Smooth muscle cell (in vitro differentiated cells): ENCODE data around the gene GRK2. TPM values are rescaled to one million over a fixed set of nuclear protein-coding genes. Genes with fewer than 3 reads are reported as not detected.
"Not testable (repeated sequence)": the region's sequence is repeated elsewhere in the genome, so short reads cannot be mapped to it uniquely, and the experiment has no call there.

ENCODE experiments used
- DNase-seq: peaks from one replicate; lab custom pipeline; 2025; ENCODE audit not compliant: unreplicated experiment; lab: John Stamatoyannopoulos, UW
- H2AFZ ChIP-seq: fragments of 200-600 bp; sonication (generic); 2 replicates; pipeline ENCODE4 v1.6.0; 2016; ENCODE audit warnings: antibody characterized with exemption, low read depth, mild to moderate bottlenecking
- H3F3A ChIP-seq: fragments of 200-600 bp; sonication (generic); 2 replicates; pipeline ENCODE4 v1.6.0; 2017; ENCODE audit warnings: antibody characterized with exemption, low read depth
- H3K27ac ChIP-seq: fragments of 200-600 bp; sonication (generic); 2 replicates; pipeline ENCODE4 v1.5.1; 2016; ENCODE audit warnings: low read depth, mild to moderate bottlenecking
- H3K27me3 ChIP-seq: fragments of 200-600 bp; sonication (generic); 2 replicates; pipeline ENCODE4 v1.6.1; 2016; ENCODE audit warnings: low read depth, mild to moderate bottlenecking
- H3K36me3 ChIP-seq: fragments of 200-600 bp; sonication (generic); 2 replicates; pipeline ENCODE4 v1.5.1; 2016; ENCODE audit warnings: low read depth
- H3K4me1 ChIP-seq: fragments of 200-600 bp; sonication (generic); 2 replicates; pipeline ENCODE4 v1.5.1; 2016; ENCODE audit warnings: low read depth
- H3K4me2 ChIP-seq: fragments of 200-600 bp; sonication (generic); 2 replicates; pipeline ENCODE4 v1.6.0; 2016; ENCODE audit warnings: mild to moderate bottlenecking
- H3K4me3 ChIP-seq: fragments of 200-600 bp; sonication (generic); 2 replicates; pipeline ENCODE4 v1.5.1; 2016; ENCODE audit warnings: mild to moderate bottlenecking
- H3K79me2 ChIP-seq: fragments of 200-600 bp; sonication (generic); 2 replicates; pipeline ENCODE4 v1.6.0; 2016; ENCODE audit warnings: low read depth, mild to moderate bottlenecking
- H3K9ac ChIP-seq: fragments of 200-600 bp; sonication (generic); 2 replicates; pipeline ENCODE4 v1.6.0; 2016; ENCODE audit warnings: low read depth
- H3K9me3 ChIP-seq: fragments of 200-600 bp; sonication (generic); replicated peaks from 2 replicates; pipeline ENCODE4 v1.5.1; 2016; ENCODE audit warnings: low read depth
- H4K20me1 ChIP-seq: fragments of 200-600 bp; sonication (generic); 2 replicates; pipeline ENCODE4 v1.6.0; 2016; ENCODE audit warnings: low read depth
- CTCF ChIP-seq: fragments of 200-600 bp; sonication (generic); IDR thresholded peaks from 2 replicates; pipeline ENCODE4 v1.5.1; 2017; ENCODE audit warnings: borderline replicate concordance, mild to moderate bottlenecking, antibody characterized with exemption; ENCODE audit not compliant: insufficient read depth, poor library complexity, severe bottlenecking
- WGBS: methylation state at CpG from one replicate; pipeline ENCODE4 v1.1.7; 2016; ENCODE audit warnings: low lambda C conversion rate; 5-methylcytosine and 5-hydroxymethylcytosine counted together
- polyA plus RNA-seq: library from polyadenylated mRNA; unstranded; fragments of >200 nt; fragmentation: Nextera tagmentation; extraction: Ambion mirVana; gene quantifications from 2 replicates; pipeline ENCODE4 v1.2.1, GENCODE V29; 2016
- total RNA-seq: library from RNA; depleted of rRNA; stranded (reverse); fragments of >200 nt; gene quantifications from 2 replicates; pipeline ENCODE4 v1.2.3, GENCODE V29; 2014

Gene GRK2
- total and polyA plus RNA-seq, 2 experiments from 2014 or later, result 22.2 to 42.5 TPM

GRCh38 chr11:67233584-67234190 lies 32.6 kb upstream of the GRK2 start:
- no peak overlapping the region for H3K9ac ChIP-seq
- no peaks in the 10 kb centered on the region for H3K27me3 ChIP-seq
- TF ChIP-seq CTCF, result no peak
- DNase-seq, result no peak
- peaks cover 56% of the 10 kb centered on the region for H4K20me1 ChIP-seq
- H3F3A ChIP-seq, result peaks cover 21% of the 10 kb centered on the region
- no peaks in the 10 kb centered on the region for H3K9me3 ChIP-seq
- no peak overlapping the region for H3K4me2 ChIP-seq
- H2AFZ ChIP-seq, result no peak overlapping the region
- peaks cover 10% of the 10 kb centered on the region for H3K4me1 ChIP-seq
- H3K27ac ChIP-seq, result no peak overlapping the region
- peaks cover 27% of the 10 kb centered on the region for H3K36me3 ChIP-seq
- 93% methylated on average over 7 of the region's 7 CpGs for WGBS
- peaks cover 43% of the 10 kb centered on the region for H3K79me2 ChIP-seq
- H3K4me3 ChIP-seq, result no peak overlapping the region

GRCh38 chr11:67234571-67234970 lies 31.7 kb upstream of the GRK2 start:
- not testable (repeated sequence) for H3K9me3 ChIP-seq, H3K4me2 ChIP-seq, H3K27me3 ChIP-seq, DNase-seq, H3K4me3 ChIP-seq, H3K9ac ChIP-seq, H3K27ac ChIP-seq, H2AFZ ChIP-seq
- H3K79me2 ChIP-seq, result peaks cover 39% of the 10 kb centered on the region
- H3K36me3 ChIP-seq, result peaks cover 20% of the 10 kb centered on the region
- WGBS, result 98% methylated on average over 8 of the region's 8 CpGs
- H3K4me1 ChIP-seq, result peaks cover 19% of the 10 kb centered on the region
- H4K20me1 ChIP-seq, result peaks cover 65% of the 10 kb centered on the region
- peaks cover 26% of the 10 kb centered on the region for H3F3A ChIP-seq

GRCh38 chr11:67237574-67237973 lies 28.7 kb upstream of the GRK2 start:
- H3K9ac ChIP-seq, result no peak overlapping the region
- 95% methylated on average over 1 of the region's 1 CpG for WGBS
- peaks cover 55% of the 10 kb centered on the region for H3K79me2 ChIP-seq

More at GRCh38 chr11:67237574-67237973, 28.7 kb upstream of the GRK2 start:
- DNase-seq, result no peak
- no peaks in the 10 kb centered on the region for H3K36me3 ChIP-seq
- H2AFZ ChIP-seq, result no peak overlapping the region
- no peak overlapping the region for H3K27ac ChIP-seq
- no peak overlapping the region for H3K4me2 ChIP-seq
- peaks cover 26% of the 10 kb centered on the region for H3F3A ChIP-seq
- no peaks in the 10 kb centered on the region for H3K9me3 ChIP-seq
- no peaks in the 10 kb centered on the region for H3K27me3 ChIP-seq
- no peak overlapping the region for H3K4me3 ChIP-seq
- peaks cover 79% of the 10 kb centered on the region for H4K20me1 ChIP-seq
- peaks cover 39% of the 10 kb centered on the region for H3K4me1 ChIP-seq
- no peak for TF ChIP-seq CTCF
